Activated CD8-positive, alpha-beta T cell treated with anti-CD3 and anti-CD28 coated beads for 36 hours (primary cell): Measurements from ENCODE around the gene CASP7. TPM values are rescaled to one million over a fixed set of nuclear protein-coding genes. Genes with fewer than 3 reads are reported as not detected.

Experiments
- ATAC-seq: fragments of 200-7000 bp; cut with Tn5 transposase; one replicate; pipeline ENCODE4 v1.10.0; 2021; ENCODE audit warnings: mild to moderate bottlenecking, moderate library complexity
- CTCF ChIA-PET: fragments of 350-600 bp; sonication (Branson Sonifier 250); formaldehyde crosslinking; loops from one replicate; lab custom pipeline; 2021; ENCODE audit warnings: antibody characterized with exemption; lab: Charles Lee
- POLR2A ChIA-PET: fragments of 350-600 bp; sonication (Branson Sonifier 250); formaldehyde crosslinking; loops from one replicate; lab custom pipeline; 2021; ENCODE audit warnings: antibody characterized with exemption; lab: Charles Lee
- DNase-seq: peaks from one replicate; pipeline ENCODE4 v3.0.0-alpha.2; 2020
- H3K27ac Mint-ChIP-seq: one replicate; pipeline ENCODE4 v1.8.0; 2021; ENCODE audit warnings: mild to moderate bottlenecking, mixed read lengths
- H3K27me3 Mint-ChIP-seq: one replicate; pipeline ENCODE4 v1.8.0; 2021; ENCODE audit warnings: mixed read lengths
- H3K36me3 Mint-ChIP-seq: one replicate; pipeline ENCODE4 v1.8.0; 2021; ENCODE audit warnings: low read depth, mixed read lengths
- H3K4me1 Mint-ChIP-seq: one replicate; pipeline ENCODE4 v1.8.0; 2021; ENCODE audit warnings: low read depth, mixed read lengths
- H3K4me3 Mint-ChIP-seq: one replicate; pipeline ENCODE4 v1.8.0; 2021; ENCODE audit warnings: mild to moderate bottlenecking, moderate library complexity, mixed read lengths
- H3K9me3 Mint-ChIP-seq: one replicate; pipeline ENCODE4 v1.8.0; 2021; ENCODE audit warnings: mixed read lengths
- CTCF ChIP-seq: fragments of 200-600 bp; IDR thresholded peaks from one replicate; pipeline ENCODE4 v1.8.0; 2022; ENCODE audit warnings: antibody characterized with exemption, mild to moderate bottlenecking
- intact Hi-C: fragments of 100-400 bp; cut with micrococcal nuclease; formaldehyde crosslinking; loops from one replicate; pipeline ENCODE4 v1.10.0; 2022
- total RNA-seq, 2 experiments: library from RNA; stranded (reverse); gene quantifications; one replicate each; pipeline ENCODE4 v1.2.3, GENCODE V29; 2021

Gene CASP7
- total RNA-seq, 2 experiments from 2014 or later, result 23.7 to 24.2 TPM

- DNase-seq (peak; percentile 71), ATAC-seq (peak; percentile 42)
- Mint-ChIP-seq H3K27ac (peak overlapping the region; percentile 92), H3K4me3 (peak overlapping the region; percentile 91), H3K27me3 (no peaks in the 10 kb centered on the region), H3K36me3 (peaks cover 38% of the 10 kb centered on the region), H3K4me1 (peaks cover 43% of the 10 kb centered on the region), H3K9me3 (peaks cover 26% of the 10 kb centered on the region)
- intact Hi-C loops, result loop anchor here (10.0 kb wide), 1 partner anchor 173 kb away; the partner anchor contains the start of genes DCLRE1A and NHLRC2
- no peak for TF ChIP-seq CTCF
- ChIA-PET POLR2A (interaction anchor here (0.6 to 1.6 kb wide), 3 partner anchors 10 to 414 kb away, joined by 3 to 6 read pairs (median 5); no protein-coding TSS in a partner anchor), CTCF (interaction anchor here (0.8 to 1.3 kb wide), 4 partner anchors 9 to 394 kb away, joined by 3 to 5 read pairs (median 4); no protein-coding TSS in a partner anchor)
Measured at GRCh38 chr10:113681533-113682470, 2.1 kb downstream of the CASP7 start.

- no peak for TF ChIP-seq CTCF
- Mint-ChIP-seq H3K9me3 (peaks cover 37% of the 10 kb centered on the region), H3K4me3 (no peak overlapping the region), H3K27ac (peak overlapping the region; percentile 13), H3K27me3 (no peaks in the 10 kb centered on the region), H3K36me3 (peaks cover 48% of the 10 kb centered on the region), H3K4me1 (peaks cover 53% of the 10 kb centered on the region)
- intact Hi-C loops, result loop anchor here (10.0 kb wide), 1 partner anchor 172 kb away; the partner anchor contains the start of genes DCLRE1A and NHLRC2
- POLR2A ChIA-PET, result interaction anchor here (0.6 kb wide), 1 partner anchor 1758 kb away, joined by 3 read pairs; no protein-coding TSS in a partner anchor
- DNase-seq (no peak), ATAC-seq (no peak)
- CTCF ChIA-PET, result interaction anchor here (1.2 kb wide), 1 partner anchor 16 kb away, joined by 3 read pairs; no protein-coding TSS in a partner anchor
Measured at GRCh38 chr10:113683300-113683699, 3.6 kb downstream of the CASP7 start.

- no peak for TF ChIP-seq CTCF
- ATAC-seq, result no peak
- POLR2A ChIA-PET, result no interaction called here
- Mint-ChIP-seq H3K36me3 (peaks cover 71% of the 10 kb centered on the region), H3K27me3 (no peaks in the 10 kb centered on the region), H3K4me1 (peaks cover 65% of the 10 kb centered on the region), H3K27ac (no peak overlapping the region), H3K9me3 (peaks cover 43% of the 10 kb centered on the region), H3K4me3 (no peak overlapping the region)
- no peak for DNase-seq
- intact Hi-C loops, result loop anchor here (10.0 kb wide), 1 partner anchor 169 kb away; the partner anchor contains the start of genes DCLRE1A and NHLRC2
- CTCF ChIA-PET, result interaction anchor here (0.9 to 1.1 kb wide), 2 partner anchors 19 to 618 kb away, joined by 3 read pairs; no protein-coding TSS in a partner anchor
Measured at GRCh38 chr10:113686028-113686427, 6.3 kb downstream of the CASP7 start.

GRCh38 chr10:113687037-113687436, 7.3 kb downstream of the CASP7 start:
- H3K9me3 Mint-ChIP-seq, result peaks cover 48% of the 10 kb centered on the region
- CTCF ChIA-PET, result interaction anchor here (0.9 kb wide), 1 partner anchor 18 kb away, joined by 3 read pairs; no protein-coding TSS in a partner anchor
- peaks cover 79% of the 10 kb centered on the region for H3K36me3 Mint-ChIP-seq

More at GRCh38 chr10:113687037-113687436, 7.3 kb downstream of the CASP7 start:
- Mint-ChIP-seq H3K27ac (no peak overlapping the region), H3K4me3 (no peak overlapping the region), H3K27me3 (no peaks in the 10 kb centered on the region), H3K4me1 (peaks cover 55% of the 10 kb centered on the region)
- ATAC-seq (no peak), DNase-seq (no peak)
- intact Hi-C loops, result loop anchor here (10.0 kb wide), 1 partner anchor 168 kb away; the partner anchor contains the start of genes DCLRE1A and NHLRC2
- POLR2A ChIA-PET, result no interaction called here
- TF ChIP-seq CTCF, result no peak
